Measurements from ENCODE around the gene SPATC1L.

DNA sequence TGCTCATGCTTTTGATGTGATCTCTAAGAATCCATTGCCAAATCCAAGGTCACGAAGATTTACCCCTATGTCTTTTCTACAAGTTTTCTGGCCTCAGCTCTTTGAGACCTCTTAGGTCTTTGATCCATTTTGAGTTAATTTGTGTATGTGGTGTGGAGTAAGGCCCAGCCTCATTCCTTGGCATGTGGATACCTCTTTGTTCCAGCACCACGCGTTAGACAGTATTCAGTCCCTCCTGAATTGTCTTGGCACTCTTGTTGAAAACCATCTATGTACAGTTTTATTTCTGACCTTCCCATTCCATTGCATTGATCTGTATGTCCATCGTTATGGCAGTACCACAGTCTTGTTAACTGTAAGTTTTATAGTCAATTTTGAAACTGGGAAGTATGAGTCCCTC, 20.9 kb downstream of the SPATC1L start:
- TF ChIP-seq, protein P1, sequence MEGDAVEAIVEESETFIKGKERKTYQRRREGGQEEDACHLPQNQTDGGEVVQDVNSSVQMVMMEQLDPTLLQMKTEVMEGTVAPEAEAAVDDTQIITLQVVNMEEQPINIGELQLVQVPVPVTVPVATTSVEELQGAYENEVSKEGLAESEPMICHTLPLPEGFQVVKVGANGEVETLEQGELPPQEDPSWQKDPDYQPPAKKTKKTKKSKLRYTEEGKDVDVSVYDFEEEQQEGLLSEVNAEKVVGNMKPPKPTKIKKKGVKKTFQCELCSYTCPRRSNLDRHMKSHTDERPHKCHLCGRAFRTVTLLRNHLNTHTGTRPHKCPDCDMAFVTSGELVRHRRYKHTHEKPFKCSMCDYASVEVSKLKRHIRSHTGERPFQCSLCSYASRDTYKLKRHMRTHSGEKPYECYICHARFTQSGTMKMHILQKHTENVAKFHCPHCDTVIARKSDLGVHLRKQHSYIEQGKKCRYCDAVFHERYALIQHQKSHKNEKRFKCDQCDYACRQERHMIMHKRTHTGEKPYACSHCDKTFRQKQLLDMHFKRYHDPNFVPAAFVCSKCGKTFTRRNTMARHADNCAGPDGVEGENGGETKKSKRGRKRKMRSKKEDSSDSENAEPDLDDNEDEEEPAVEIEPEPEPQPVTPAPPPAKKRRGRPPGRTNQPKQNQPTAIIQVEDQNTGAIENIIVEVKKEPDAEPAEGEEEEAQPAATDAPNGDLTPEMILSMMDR (IDR thresholded peaks at IDR 0.05) = no peak
- no peak for TF ChIP-seq POLR2A (IDR thresholded peaks at IDR 0.05; ENCODE audit: low read depth)
- no peak for TF ChIP-seq EP300 (IDR thresholded peaks at IDR 0.05)
